HAP-1 (cell line): ENCODE results near the gene CTBP2.

Experiments
- DNase-seq, 2 experiments: peaks; one replicate each; pipeline ENCODE4 v3.0.0-alpha.2; 2016 to 2020; ENCODE audit warnings: low spot score in 2 of 2
- H3K27me3 ChIP-seq: fragments of 250-450 bp; sonication (Bioruptor Pico); 2 replicates; pipeline ENCODE4 v1.5.1; 2020; ENCODE audit warnings: low read depth, mild to moderate bottlenecking, moderate library complexity
- H3K36me3 ChIP-seq: fragments of 250-450 bp; sonication (Bioruptor Pico); replicated peaks from 2 replicates; pipeline ENCODE4 v1.5.1; 2020; ENCODE audit warnings: mild to moderate bottlenecking
- H3K4me1 ChIP-seq: fragments of 250-450 bp; sonication (Bioruptor Pico); 2 replicates; pipeline ENCODE4 v1.5.1; 2020; ENCODE audit warnings: mild to moderate bottlenecking
- H3K4me3 ChIP-seq: fragments of 250-450 bp; sonication (Bioruptor Pico); 2 replicates; pipeline ENCODE4 v1.5.1; 2020; ENCODE audit warnings: mild to moderate bottlenecking, moderate library complexity
- H3K9me3 ChIP-seq: fragments of 250-450 bp; sonication (Bioruptor Pico); 2 replicates; pipeline ENCODE4 v1.5.1; 2020; ENCODE audit warnings: mild to moderate bottlenecking, moderate library complexity
- in situ Hi-C: fragments of 300-500 bp; cut with MboI; formaldehyde crosslinking; loops from 3 replicates; pipeline ENCODE4 v1.14.3; 2020; ENCODE audit warnings: low sequenced_read_pairs, inconsistent platforms, mixed read lengths

Gene CTBP2

GRCh38 chr10:125054216-125054615 is 106.1 kb downstream of the CTBP2 start:
- Histone ChIP-seq H3K4me3 (no peak overlapping the region), H3K9me3 (no peaks in the 10 kb centered on the region), H3K36me3 (peaks cover 6% of the 10 kb centered on the region), H3K27me3 (no peaks in the 10 kb centered on the region), H3K4me1 (peaks cover 16% of the 10 kb centered on the region)
- in situ Hi-C loops = no loop called here
- no peak for DNase-seq

- no peak overlapping the region for H3K4me3 ChIP-seq
- no peak for DNase-seq
- peaks cover 9% of the 10 kb centered on the region for H3K4me1 ChIP-seq
- H3K9me3 ChIP-seq = no peaks in the 10 kb centered on the region
- H3K27me3 ChIP-seq = no peaks in the 10 kb centered on the region
- H3K36me3 ChIP-seq = peaks cover 6% of the 10 kb centered on the region; the same call in 1 of the 2 replicates
- in situ Hi-C loops = no loop called here
Observed at GRCh38 chr10:125052146-125052545, 108.2 kb downstream of the CTBP2 start.

- Histone ChIP-seq H3K4me3 (no peak overlapping the region), H3K36me3 (no peaks in the 10 kb centered on the region; the same call in 1 of the 2 replicates), H3K4me1 (peaks cover 10% of the 10 kb centered on the region), H3K27me3 (no peaks in the 10 kb centered on the region), H3K9me3 (no peaks in the 10 kb centered on the region)
- no peak for DNase-seq
- in situ Hi-C loops = no loop called here
Observed at GRCh38 chr10:125050383-125050782, 110.0 kb downstream of the CTBP2 start.

GRCh38 chr10:125049216-125049881 is 111.0 kb downstream of the CTBP2 start:
- Histone ChIP-seq H3K4me3 (no peak overlapping the region), H3K27me3 (no peaks in the 10 kb centered on the region), H3K36me3 (no peaks in the 10 kb centered on the region), H3K9me3 (no peaks in the 10 kb centered on the region), H3K4me1 (peaks cover 10% of the 10 kb centered on the region)
- no peak for DNase-seq
- in situ Hi-C loops = no loop called here

GRCh38 chr10:125048094-125048864 is 112.1 kb downstream of the CTBP2 start:
- Histone ChIP-seq H3K4me3 (no peak overlapping the region), H3K9me3 (no peaks in the 10 kb centered on the region), H3K4me1 (peaks cover 10% of the 10 kb centered on the region), H3K27me3 (no peaks in the 10 kb centered on the region), H3K36me3 (no peaks in the 10 kb centered on the region)
- in situ Hi-C loops = no loop called here
- peak; percentile 80 to 91 for DNase-seq

GRCh38 chr10:125043841-125044658 is 116.3 kb downstream of the CTBP2 start:
- Histone ChIP-seq H3K4me1 (peaks cover 19% of the 10 kb centered on the region), H3K36me3 (no peaks in the 10 kb centered on the region; the same call in 1 of the 2 replicates), H3K4me3 (no peak overlapping the region), H3K27me3 (no peaks in the 10 kb centered on the region), H3K9me3 (no peaks in the 10 kb centered on the region)
- in situ Hi-C loops = no loop called here
- no peak for DNase-seq

GRCh38 chr10:125041856-125042506 is 118.4 kb downstream of the CTBP2 start:
- Histone ChIP-seq H3K36me3 (peaks cover 4% of the 10 kb centered on the region), H3K9me3 (no peaks in the 10 kb centered on the region), H3K4me3 (no peak overlapping the region), H3K4me1 (peaks cover 36% of the 10 kb centered on the region), H3K27me3 (no peaks in the 10 kb centered on the region)
- DNase-seq = no peak
- in situ Hi-C loops = no loop called here

- Histone ChIP-seq H3K9me3 (no peaks in the 10 kb centered on the region), H3K4me3 (no peak overlapping the region), H3K36me3 (peaks cover 11% of the 10 kb centered on the region), H3K4me1 (peaks cover 47% of the 10 kb centered on the region), H3K27me3 (no peaks in the 10 kb centered on the region)
- in situ Hi-C loops = no loop called here
- DNase-seq = no peak
Observed at GRCh38 chr10:125039354-125039769, 121.0 kb downstream of the CTBP2 start.

- Histone ChIP-seq H3K27me3 (no peaks in the 10 kb centered on the region), H3K4me3 (no peak overlapping the region), H3K4me1 (peaks cover 48% of the 10 kb centered on the region), H3K9me3 (no peaks in the 10 kb centered on the region), H3K36me3 (peaks cover 11% of the 10 kb centered on the region)
- in situ Hi-C loops = no loop called here
- peak in 1 of 2 experiments; percentile 43 for DNase-seq
Observed at GRCh38 chr10:125038637-125039036, 121.7 kb downstream of the CTBP2 start.

- H3K9me3 ChIP-seq = no peaks in the 10 kb centered on the region
- H3K4me1 ChIP-seq = peaks cover 46% of the 10 kb centered on the region
- DNase-seq = peak in 1 of 2 experiments; percentile 64
- H3K4me3 ChIP-seq = no peak overlapping the region
- in situ Hi-C loops = no loop called here
- peaks cover 11% of the 10 kb centered on the region for H3K36me3 ChIP-seq
- no peaks in the 10 kb centered on the region for H3K27me3 ChIP-seq
Observed at GRCh38 chr10:125037145-125037877, 123.1 kb downstream of the CTBP2 start.

- H3K4me1 ChIP-seq = peaks cover 42% of the 10 kb centered on the region
- peaks cover 11% of the 10 kb centered on the region for H3K36me3 ChIP-seq
Observed at GRCh38 chr10:125035588-125036295, 124.6 kb downstream of the CTBP2 start.

GRCh38 chr10:125035136-125035535 is 125.2 kb downstream of the CTBP2 start:
- Histone ChIP-seq H3K4me1 (peaks cover 40% of the 10 kb centered on the region), H3K27me3 (no peaks in the 10 kb centered on the region), H3K9me3 (no peaks in the 10 kb centered on the region), H3K36me3 (peaks cover 11% of the 10 kb centered on the region), H3K4me3 (no peak overlapping the region)
- in situ Hi-C loops = no loop called here
- no peak for DNase-seq

More at GRCh38 chr10:125035588-125036295, 124.6 kb downstream of the CTBP2 start:
- in situ Hi-C loops = no loop called here
- H3K9me3 ChIP-seq = no peaks in the 10 kb centered on the region
- no peak overlapping the region for H3K4me3 ChIP-seq
- DNase-seq = no peak
- no peaks in the 10 kb centered on the region for H3K27me3 ChIP-seq
